ENCODE measurements around the gene TFCP2L1.

TFCP2L1 gene

DNA sequence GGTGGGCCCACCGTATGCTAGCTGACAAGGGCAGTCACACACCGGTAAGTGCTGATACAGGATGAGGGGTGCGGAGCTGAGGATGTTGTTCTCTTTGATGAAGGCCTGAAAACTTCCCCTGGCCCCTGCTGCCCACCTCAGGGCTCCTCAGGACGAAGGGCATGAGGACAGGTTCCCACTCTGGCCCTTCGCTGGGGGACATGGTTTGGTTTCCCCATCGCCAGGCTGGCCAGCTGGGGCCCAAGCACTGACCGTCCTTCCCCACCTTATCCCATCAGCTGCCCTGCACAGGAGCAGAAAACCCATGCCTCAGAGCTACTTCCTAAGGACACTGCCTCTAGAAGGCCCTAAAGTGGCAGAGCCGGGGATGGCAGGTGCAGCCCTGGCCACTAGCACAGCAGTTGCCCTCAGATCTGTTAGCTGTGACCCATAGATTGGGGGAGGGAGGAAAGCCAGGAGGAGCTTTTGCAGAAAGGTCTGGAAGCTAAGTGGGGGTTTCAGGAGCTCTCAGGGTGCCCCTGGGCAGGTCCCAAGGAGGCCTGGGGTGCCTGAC is 66.5 kb downstream of the TFCP2L1 start:
- DNase-seq (ENCODE audit: low read depth): no peak

DNA sequence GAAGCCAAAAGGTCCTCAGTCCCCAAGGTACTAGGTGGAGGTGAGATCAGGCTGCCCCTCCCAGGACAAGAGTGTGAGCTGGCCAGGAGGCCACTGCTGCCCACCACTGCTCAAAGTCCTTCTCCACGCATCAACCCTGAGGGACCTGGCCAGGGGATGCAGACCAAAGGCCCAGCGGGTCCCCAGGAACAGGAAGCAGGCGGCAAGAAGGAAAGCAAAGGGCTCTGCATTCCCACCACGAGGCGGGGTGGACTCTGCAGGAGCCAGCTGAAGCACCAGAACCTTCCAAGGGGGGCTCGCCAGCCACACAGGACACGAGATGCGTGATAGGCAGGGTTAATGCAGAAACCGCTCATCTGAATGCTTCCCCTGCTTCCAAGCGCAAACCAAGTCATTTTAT is 67.4 kb downstream of the TFCP2L1 start:
- no peak for DNase-seq (ENCODE audit: low read depth)

DNA sequence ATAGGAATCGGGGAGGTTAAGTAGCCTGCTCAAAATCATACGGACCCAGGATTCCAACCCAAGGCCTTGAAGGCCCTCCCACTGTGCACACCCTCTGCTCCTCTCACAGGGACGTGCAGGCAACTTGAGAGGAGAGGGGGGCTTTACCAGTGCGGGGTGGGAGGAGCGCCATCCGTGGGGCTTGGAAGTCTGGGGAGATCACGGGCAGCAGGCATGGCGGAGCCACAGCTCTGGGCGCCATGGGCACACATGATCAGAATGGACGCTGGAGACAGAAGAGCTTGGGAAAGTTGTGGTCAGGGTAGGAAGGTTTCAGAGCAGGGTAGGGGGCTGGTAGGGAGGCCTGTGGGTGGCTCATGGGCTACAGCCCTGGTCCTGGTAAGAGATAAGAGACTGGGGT is 70.7 kb downstream of the TFCP2L1 start:
- DNase-seq (ENCODE audit: low read depth): no peak

DNA sequence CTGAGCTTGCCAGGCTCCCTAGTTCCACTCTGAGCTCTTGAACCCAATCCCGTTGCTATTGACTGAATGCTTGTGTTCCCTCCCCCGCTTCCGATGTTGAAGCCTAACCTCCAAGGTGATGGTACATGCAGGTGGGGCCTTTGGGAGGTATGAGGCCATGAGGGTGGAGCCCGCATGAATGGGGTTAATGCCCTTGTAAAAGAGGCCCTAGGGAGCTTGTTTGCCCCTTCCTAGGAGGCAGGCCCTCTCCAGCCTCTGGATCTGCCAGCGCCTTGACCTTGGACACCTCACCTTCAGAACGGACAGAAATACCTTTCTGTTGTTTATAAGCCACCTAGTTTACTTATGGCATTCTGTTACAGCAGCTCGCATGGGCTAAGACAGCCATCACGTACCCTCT is 71.6 kb downstream of the TFCP2L1 start:
- no peak for DNase-seq (ENCODE audit: low read depth)

DNA sequence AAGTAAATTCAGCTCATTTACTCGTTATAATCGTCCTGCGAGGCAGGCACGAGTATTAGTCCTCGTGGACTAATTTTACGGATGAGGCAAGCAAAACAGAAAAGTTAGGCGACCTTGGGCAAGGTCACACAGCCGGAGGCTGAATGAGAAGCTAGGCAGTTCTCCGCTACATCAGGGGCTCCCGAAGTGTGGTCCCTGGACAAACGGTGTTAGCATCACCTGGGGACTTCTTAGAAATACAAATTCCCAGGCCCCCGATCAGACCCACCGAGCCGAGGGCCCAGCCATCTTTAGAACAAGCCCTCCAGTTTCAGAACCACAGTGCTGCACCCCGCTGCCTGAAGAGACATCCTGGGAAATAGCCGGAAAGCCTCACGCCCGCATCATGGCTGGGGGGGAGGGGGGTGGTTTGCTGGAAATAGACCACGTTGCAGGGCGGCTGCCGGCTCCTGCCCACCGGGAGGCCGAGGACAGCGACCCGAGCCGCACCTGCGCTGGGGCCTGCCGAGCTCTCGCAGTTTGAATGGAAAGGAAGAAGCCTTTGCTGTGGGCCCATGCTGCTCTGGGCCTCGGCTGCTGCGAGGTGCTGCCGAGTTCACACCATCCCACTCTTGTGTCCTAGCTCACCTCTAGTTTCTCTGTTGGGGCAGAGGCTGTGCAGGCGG is 72.2 kb downstream of the TFCP2L1 start:
- no peak for DNase-seq (ENCODE audit: low read depth)

DNA sequence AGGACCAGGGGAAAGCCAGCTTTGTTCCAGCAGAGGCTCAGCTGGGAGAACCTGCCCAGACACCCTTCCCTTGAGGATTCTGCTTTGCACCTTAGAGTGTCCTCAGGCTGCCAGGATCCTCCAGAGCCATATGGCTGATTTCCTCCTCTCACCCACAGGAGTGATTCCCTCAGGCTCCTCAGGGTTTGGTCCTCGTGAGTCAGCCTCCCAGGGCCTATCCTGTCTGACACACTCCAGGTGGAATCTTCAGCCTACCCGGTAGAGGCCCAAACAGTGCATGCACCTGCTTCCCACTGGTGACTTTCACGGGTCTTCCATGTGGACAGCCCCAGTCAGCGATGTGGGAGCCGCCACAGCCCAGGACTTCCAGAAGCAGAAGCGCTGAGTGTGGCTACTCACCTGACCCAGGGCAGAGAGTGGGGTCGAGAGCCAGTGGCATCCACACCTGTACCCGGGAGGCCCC is 73.3 kb downstream of the TFCP2L1 start:
- DNase-seq (ENCODE audit: low read depth): no peak

DNA sequence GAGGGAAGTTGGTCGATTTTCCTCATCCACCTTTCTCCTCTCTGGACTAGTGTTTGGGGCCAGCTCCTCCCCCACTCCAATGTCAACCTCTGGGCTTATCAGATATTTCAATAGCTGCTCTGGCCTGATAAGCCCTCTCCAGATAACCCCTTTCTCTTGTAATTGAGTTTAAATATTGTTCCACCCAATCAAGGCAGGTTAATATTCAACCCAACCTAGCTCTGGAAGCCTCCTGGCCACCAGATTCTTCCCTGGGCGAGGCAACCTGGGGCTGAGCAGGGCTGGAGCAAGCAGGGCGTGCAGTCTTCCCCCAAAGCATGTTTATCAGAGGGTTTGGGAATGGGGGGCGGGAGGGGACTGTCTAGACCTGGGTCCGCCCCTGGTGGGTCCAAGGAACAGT is 73.8 kb downstream of the TFCP2L1 start:
- no peak for DNase-seq (ENCODE audit: low read depth)

DNA sequence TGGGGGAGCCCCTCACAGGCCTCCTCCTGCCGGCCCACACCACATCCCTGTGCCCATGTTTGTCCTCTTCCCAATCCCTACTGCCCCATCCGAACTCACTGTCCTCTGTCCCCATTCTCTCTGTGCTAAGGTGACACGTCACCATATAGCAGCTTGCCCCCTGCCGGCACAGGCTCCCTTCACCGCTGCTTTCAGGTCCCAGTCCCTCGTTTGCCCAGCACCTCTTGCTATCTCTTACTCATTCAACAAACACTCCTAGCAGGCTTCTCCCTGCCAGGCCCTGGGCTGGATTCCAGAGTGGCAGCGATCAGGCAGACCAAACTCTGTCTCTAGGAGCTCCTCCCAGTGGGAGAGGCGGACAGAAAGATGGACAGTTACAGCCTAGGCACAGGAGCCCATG is 74.3 kb downstream of the TFCP2L1 start:
- no peak for DNase-seq (ENCODE audit: low read depth)

DNA sequence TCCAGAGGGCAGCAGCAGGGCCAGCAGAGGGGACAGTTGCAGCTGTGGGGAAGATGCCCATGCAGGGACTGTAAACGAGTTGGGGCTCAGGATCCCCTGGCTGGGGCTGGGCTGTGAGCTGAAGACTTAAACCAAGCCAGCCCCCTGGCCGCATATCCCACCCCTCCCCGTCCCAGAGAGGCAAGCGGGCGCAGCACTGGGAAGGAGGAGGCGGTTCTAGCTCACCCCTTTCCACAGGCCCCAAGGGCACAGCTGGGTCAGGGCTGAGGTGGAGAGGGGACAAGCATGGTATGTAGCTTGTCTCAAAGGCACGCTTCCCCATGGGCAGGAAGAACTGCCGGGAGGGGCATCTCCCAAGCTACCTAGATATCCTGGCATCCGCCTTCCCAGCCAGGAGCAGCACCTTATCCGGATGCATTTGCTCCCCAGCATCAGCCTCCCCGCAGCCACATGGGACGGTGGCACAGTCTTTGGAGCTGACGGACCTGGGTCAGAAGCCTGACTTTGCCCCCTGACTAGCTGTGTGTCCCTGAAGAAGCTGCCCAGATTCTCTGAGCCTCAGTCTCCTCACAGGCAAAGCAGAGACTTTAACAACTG is 75.9 kb downstream of the TFCP2L1 start:
- DNase-seq (ENCODE audit: low read depth): no peak

DNA sequence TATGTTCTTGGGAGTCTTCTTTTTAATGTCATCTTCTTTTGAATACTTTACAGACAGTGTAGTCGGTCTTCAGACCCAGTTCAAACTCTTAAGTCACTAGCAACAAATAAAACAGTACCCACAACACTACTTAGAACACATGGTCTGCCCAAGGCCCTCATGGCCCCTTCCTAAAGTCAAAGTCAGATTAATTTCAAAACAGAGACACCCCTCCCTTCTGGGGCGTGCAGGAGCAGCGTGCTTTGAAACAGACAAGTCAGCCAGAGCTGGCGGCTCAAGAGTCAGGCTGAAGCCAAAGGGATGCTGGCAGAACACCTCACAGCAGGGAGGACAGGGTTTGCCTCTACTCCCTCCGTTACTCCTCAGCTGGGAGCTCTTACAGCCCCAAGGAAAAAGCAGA is 77.5 kb downstream of the TFCP2L1 start:
- DNase-seq (ENCODE audit: low read depth): no peak

DNA sequence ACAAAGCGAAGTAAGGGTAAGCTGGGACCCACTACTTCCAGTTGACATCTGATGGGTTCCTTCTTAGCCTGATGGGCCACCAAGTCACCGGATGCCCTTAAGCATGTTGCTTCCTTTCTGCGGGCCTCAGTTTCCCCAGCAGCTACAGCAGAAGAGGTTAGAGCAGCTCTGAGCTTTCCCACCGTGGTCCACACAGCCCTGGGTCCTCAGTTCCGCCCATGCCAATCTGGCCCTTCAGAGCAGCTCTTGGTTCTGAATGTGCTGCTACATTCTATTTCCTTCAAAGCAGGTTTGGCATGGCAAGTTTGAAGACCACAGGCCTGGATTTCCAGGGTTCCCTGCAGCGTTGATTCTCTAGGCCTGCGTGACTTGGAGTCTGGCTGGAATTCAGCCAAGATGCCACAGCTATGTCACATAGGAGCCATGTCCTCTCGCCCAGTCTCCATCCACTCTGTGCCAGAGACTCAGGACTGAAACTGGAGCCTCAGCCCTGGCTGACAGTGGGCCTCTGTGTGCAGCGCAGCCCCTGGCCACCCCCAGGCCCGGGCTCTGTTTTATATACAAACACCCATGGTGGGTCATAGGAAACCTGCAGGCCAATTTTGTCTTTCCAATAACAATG is 79.6 kb downstream of the TFCP2L1 start:
- no peak for DNase-seq (ENCODE audit: low read depth)

DNA sequence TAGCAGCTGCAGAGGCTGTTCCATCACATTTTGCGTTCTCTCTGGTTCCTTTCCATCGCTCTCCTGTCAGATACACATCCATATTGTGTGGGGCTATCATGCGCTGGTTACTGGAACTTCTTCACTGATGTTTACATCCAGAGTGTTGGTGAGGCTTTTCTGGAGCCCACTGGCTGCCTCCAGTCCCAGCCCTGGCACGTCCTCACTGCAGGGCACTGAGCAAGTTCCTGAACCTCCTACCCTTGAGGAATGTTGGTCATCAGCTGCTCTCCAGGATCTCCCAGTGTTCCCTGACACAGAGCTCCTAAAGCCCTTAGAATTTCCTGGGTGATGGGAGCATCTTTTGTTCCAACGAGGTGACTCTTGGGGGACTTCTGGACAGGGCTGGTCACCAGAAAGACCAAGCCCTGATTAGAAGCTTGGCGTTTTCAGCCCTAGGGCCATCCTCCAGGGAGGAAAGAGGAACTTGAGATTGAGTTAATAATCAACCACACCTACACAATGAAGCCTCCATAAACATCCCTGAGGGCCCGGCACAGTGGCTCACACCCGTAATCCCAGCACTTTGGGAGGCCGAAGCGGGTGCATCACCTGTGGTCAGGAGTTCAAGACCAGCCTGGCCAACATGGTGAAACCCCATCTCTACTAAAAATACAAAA is 81.3 kb downstream of the TFCP2L1 start:
- DNase-seq (ENCODE audit: low read depth): no peak

DNA sequence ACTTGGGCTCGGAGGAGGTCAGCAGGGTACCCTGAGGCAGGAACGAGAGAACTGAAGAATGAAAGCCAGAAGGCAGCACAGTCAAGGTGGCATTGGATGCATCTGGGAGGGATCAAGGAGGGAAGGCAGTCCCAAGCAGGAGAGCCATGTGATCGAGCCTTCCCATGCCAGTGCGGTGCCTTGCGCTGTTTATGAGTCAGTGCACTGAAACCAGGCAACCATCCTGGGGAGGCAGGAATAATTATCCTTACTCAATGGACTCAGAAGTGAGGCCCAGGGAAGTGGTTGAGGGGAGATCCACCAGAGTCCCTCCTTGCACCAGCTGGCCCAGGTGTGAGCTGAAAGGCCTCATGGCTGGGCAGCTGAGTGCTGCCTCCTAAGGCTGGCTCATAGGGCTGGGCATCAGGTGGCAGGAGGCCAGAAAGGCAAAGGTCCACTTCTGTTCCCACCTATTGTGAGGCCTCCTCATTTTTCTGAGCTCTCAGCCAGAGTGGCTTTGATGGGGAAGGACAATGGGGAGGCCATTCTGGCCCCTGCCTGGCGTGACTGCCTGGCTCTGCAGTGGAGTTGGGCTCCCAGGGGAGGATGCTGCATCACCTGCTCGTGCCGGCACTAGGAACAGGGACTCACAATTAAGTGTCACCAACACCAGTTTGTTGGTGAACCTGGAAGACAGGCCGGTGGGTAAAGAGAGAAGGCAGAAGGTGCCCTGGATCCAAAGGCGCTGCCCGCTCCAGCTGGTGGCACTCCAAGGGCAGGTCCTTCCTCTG is 82.3 kb downstream of the TFCP2L1 start:
- no peak for DNase-seq (ENCODE audit: low read depth)

DNA sequence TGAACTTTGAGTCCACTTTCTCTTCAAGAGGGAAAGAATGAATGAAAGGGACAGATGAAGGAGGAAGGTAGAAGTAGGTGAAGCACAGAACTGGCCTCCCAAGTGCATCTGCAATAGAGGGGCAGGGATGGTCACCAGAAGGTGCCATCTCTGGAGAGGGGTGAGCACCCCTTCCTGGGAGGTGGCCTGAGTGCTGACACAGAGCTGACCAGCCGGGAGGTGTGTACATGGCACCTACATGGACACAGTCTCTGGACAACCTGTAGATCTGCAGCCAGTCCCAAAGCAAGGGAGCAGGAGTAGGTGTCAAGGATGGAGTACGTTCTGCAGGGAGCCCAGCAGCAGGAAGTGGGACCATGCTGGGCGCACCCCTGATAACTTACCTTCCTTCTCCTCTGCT is 83.2 kb downstream of the TFCP2L1 start:
- DNase-seq (ENCODE audit: low read depth): no peak

DNA sequence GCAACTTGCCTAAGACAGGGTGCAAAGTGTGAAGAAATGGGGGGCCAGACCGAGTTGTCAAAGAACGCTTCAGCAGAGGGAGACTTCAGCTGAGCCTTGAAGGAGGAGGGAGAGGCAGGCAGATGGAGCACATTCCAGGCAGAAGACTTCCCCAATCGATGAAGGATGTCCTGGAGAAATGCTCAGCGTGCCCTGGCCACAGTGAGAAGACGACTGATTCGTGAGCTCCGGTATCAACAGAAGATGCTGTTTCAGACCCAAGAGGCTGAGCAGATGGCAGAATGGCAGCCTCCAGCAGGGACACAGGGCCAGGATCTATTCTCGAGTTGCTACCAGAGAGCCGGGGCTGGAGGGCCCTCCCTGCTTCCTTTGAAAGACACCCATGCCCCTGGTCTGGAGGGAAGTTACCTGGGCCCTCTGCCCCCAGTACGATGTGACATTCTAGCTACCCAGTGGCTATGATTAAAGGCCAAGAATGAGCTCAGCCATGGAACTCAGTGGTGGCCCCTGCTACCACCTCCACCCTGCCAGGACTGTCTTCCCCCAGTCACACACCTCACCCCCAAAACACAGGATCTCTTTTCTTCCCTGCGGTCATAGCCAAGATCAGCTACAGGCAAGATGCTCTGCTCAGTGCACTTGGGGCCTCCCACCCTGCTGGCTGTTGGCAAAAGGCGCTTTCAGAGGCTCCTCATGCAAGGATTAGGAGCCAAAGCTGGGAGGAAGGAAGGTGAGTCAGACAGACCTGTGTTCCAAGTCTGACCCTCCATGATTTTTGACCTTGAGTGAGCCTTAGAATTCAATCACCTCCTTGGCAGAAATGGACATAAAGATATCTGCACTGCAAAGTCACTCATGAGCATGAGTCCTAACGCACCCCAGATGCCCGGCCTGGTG is 84.3 kb downstream of the TFCP2L1 start:
- no peak for DNase-seq (ENCODE audit: low read depth)

DNA sequence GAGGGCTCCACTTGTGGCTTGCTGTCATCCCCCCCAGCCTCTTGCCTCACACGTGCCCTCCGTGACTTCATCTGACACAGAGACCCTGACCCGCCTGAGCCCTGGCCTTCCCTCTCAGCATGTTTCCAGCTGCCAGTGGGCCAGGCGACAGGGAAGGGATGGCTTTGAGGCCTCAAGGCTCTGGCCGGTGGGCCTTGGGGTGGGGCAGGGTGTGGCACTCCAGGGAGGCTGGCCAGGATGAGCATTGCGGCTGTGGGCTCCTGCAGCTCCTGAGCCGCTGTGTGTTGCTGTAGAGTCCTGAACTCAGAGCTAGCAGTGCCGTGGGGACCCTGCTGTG is 85.0 kb downstream of the TFCP2L1 start:
- DNase-seq (ENCODE audit: low read depth): no peak

DNA sequence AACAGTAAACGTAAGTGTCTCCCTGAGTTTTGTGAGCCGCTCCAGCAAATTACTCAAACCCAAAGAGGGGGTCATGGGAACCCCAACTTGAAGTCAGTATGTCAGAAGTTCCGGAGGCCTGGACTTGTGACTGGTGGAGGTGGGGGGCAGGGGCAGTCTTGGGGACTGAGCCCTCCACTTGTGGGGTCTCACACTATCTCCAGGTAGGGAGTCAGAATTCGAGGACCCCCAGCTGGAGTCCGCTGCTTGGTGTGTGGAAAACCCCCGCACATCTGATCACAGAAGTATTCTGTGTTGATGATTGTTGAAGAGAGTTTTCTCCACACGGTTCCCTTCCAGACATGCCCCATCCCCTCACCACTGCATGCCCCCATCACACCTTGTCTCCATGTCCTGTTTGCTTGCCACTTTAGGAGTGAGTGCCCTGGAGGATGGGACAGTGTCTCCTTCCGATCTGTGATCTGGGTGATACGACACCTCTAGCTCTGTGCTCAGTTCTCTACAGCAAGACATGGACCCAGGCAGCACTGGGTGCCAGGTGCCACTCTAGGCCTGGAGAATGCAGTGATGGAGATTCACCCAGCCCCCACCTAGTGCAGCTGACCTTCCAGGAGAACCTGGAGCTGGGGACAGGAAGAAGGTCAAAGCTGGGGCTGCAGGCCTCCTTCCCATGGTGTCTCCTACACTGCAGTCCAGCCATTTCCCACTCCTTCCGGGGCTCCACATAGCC is 85.6 kb downstream of the TFCP2L1 start:
- no peak for DNase-seq (ENCODE audit: low read depth)

DNA sequence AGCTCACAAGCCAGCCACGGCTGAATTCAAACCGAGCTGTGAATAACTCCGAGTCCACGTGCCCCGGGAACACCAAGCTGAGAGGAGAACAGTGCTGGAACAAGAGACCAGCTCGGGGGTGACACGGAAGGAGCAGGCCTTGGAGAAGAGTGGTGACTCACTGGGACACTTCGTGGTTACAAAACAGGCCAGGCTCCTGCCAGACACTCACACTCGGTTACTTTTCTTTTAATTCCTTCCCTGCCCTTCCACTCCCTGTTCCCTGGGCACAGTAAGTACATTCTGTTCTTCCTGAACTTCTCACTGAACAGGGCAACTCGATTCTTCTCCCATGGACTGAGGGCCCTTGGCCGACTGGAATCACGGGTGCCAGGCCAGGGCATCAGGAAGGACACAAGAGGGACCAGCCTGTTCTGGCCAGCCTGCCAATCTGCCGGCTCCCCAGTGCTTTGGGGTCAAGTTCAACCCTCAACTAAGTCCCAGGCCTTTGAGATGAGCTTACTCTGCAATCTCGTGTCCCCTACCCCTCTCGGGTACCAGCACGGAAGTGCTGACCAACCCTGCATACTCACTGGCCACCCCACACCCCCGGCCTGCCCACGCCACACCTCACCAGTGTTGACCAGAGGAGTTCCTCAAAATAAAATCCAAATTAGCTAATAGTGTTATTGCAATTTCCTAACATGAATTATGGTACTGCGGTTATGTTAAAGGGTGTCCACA is 87.5 kb downstream of the TFCP2L1 start:
- no peak for DNase-seq (ENCODE audit: low read depth)

DNA sequence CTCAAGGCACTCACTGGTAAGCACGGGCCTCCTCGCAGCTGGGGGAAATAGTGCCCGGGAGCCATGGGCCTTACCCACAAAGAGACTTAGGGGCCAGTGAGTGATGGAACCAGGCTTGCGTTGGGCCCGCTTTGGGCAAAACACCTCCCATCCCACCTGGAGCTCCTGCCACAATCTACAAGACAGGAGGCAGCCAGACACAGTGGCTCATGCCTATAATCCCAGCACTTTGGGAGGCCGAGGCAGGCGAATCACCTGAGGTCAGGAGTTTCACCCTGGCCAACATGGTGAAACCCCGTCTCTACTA is 88.2 kb downstream of the TFCP2L1 start:
- no peak for DNase-seq (ENCODE audit: low read depth)

Measured in activated T-helper 1 cell treated with Interleukin-2 at 50 U/mL for 16 hours (primary cell).